Hepatocyte (in vitro differentiated cells): ENCODE results near the gene UPK2.

Experiments used
- EZH2 ChIP-seq: fragments of 200-600 bp; sonication (generic); IDR thresholded peaks from 2 replicates; pipeline ENCODE4 v1.6.1; 2016; ENCODE audit warnings: antibody characterized with exemption, mild to moderate bottlenecking, borderline replicate concordance
- EZH2phosphoT487 ChIP-seq: fragments of 200-600 bp; sonication (generic); IDR thresholded peaks from one replicate; pipeline ENCODE4 v1.6.1; 2018; ENCODE audit warnings: antibody characterized with exemption, mild to moderate bottlenecking, low read depth, moderate library complexity; ENCODE audit not compliant: unreplicated experiment, severe bottlenecking
- TF ChIP-seq, protein P1 (sequence below): fragments of 200-600 bp; sonication (generic); IDR thresholded peaks from 2 replicates; pipeline ENCODE4 v1.5.1; 2016; ENCODE audit warnings: antibody characterized with exemption, mild to moderate bottlenecking; ENCODE audit not compliant: poor library complexity

DNA sequence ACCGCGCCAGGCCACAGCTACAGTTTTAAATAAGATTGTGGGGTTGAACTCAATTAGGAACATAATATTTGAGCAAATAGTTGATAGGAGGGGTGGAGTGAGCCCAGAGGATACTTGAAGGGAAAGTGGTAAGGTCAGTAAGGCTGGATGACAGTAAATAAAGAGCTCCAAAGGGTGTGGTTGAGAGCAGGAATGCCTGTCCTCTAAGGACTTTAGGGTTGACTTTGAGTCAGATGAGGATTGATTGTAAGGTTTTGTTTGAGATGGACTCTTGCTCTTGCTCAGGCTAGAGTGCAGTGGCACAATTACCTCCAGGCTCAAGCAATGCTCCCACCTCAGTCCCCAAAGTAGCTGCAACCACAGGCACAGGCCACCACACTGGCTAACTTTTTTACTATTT lies 17.9 kb downstream of the UPK2 start:
- TF ChIP-seq, protein P1, sequence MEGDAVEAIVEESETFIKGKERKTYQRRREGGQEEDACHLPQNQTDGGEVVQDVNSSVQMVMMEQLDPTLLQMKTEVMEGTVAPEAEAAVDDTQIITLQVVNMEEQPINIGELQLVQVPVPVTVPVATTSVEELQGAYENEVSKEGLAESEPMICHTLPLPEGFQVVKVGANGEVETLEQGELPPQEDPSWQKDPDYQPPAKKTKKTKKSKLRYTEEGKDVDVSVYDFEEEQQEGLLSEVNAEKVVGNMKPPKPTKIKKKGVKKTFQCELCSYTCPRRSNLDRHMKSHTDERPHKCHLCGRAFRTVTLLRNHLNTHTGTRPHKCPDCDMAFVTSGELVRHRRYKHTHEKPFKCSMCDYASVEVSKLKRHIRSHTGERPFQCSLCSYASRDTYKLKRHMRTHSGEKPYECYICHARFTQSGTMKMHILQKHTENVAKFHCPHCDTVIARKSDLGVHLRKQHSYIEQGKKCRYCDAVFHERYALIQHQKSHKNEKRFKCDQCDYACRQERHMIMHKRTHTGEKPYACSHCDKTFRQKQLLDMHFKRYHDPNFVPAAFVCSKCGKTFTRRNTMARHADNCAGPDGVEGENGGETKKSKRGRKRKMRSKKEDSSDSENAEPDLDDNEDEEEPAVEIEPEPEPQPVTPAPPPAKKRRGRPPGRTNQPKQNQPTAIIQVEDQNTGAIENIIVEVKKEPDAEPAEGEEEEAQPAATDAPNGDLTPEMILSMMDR = no peak
- no peak for TF ChIP-seq EZH2
- TF ChIP-seq EZH2phosphoT487 = no peak
